ENCODE measurements around the gene DLGAP1. TPM values are rescaled to one million over a fixed set of nuclear protein-coding genes. Genes with fewer than 3 reads are reported as not detected.

Gene DLGAP1
- polyA plus RNA-seq, 1 donor from 2014 or later, result 4.5 TPM

DNA sequence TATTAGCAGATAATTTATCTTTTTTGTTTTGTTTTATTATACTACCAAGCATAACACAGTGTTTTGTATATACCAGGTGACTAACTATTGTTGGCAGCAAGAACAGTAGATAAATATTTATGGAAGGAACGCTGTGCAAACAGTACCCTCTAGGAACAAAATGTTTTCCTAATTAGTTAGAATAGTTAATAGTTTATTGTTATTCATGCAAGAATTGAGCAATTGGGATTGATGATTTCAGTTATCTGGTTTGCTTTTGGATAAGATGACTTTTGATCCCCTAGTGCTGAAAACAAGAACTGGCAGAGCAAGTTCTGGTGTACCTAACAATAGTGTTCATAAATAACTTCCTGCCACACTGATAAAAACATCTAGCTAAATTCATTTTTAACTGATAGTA, 681.8 kb downstream of the DLGAP1 start:
- no peaks in the 10 kb centered on the region for H4K20me1 ChIP-seq (ENCODE audit: insufficient read depth)

DNA sequence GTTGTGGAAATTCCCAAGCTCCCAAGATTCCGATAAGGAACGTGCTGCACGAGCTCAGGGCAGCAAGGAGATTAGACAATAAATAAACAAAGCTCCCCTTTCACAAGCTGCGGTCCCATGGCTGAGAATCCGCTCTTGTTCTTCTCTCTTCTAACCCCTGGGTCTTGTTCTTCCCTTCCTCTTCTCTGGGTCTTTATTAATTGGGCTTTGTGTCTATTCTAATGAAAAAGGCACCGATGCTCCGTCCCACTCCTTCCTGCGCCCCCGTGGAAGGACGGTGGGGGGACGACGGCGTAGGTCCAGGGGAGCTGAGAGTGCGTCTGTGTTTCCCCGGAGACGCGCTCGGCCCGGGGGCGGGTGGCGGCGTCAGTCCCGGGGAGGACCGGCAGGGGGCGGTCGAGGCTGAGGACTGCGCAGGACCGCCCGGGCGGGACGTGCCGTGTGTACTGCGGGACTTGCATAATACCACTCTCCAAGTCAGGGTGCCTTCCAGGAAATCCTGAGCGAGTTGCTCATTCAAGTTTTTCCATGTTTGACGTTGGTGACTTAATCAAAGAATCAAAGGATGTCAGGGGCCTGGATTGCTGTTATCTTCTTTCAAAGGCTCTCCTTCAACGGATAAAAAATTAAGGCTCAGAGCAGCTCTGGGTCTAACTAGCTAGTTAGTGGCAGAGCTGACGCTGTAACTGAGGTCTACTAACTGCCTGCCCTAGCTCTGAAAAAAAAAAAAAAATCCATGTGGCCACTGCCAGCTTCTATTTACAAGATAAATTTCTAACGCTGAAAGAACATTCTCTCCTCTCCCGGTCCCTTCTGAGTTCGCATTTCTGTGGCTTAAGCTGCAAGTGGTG, 683.8 kb downstream of the DLGAP1 start:
- H3K4me3 ChIP-seq (ENCODE audit: low read length), result peak overlapping the region; percentile 60
- H2AFZ ChIP-seq (ENCODE audit: low read depth, low read length), result no peak overlapping the region
- H3K9me2 ChIP-seq (ENCODE audit: insufficient read depth, low read length), result no peaks in the 10 kb centered on the region
- H3K9ac ChIP-seq (ENCODE audit: low read length), result peak overlapping the region; percentile 32
- no peaks in the 10 kb centered on the region for H3F3A ChIP-seq (ENCODE audit: insufficient read depth, low read length, poor library complexity, severe bottlenecking)
- no peak overlapping the region for H3K4me2 ChIP-seq (ENCODE audit: low read length)
- H3K9me3 ChIP-seq (ENCODE audit: low read length), result no peaks in the 10 kb centered on the region
- no peaks in the 10 kb centered on the region for H4K20me1 ChIP-seq (ENCODE audit: insufficient read depth)
- TF ChIP-seq MXI1 (conservative IDR thresholded peaks at IDR 0.05; ENCODE audit: poor library complexity, severe bottlenecking) (peak; percentile 35), SMC3 (conservative IDR thresholded peaks at IDR 0.05; ENCODE audit: poor library complexity) (peak; percentile 82), POLR2AphosphoS5 (IDR thresholded peaks at IDR 0.05) (peak; percentile 40), TAF1 (IDR thresholded peaks at IDR 0.05; ENCODE audit: low read depth) (no peak), EP300 (conservative IDR thresholded peaks at IDR 0.05; ENCODE audit: poor library complexity, severe bottlenecking) (peak; percentile 34), EZH2 (IDR thresholded peaks at IDR 0.05; ENCODE audit: borderline replicate concordance, insufficient read depth, low read length, poor library complexity, severe bottlenecking) (no peak), RAD21 (conservative IDR thresholded peaks at IDR 0.05) (peak; percentile 89)
- TF ChIP-seq, protein P1, sequence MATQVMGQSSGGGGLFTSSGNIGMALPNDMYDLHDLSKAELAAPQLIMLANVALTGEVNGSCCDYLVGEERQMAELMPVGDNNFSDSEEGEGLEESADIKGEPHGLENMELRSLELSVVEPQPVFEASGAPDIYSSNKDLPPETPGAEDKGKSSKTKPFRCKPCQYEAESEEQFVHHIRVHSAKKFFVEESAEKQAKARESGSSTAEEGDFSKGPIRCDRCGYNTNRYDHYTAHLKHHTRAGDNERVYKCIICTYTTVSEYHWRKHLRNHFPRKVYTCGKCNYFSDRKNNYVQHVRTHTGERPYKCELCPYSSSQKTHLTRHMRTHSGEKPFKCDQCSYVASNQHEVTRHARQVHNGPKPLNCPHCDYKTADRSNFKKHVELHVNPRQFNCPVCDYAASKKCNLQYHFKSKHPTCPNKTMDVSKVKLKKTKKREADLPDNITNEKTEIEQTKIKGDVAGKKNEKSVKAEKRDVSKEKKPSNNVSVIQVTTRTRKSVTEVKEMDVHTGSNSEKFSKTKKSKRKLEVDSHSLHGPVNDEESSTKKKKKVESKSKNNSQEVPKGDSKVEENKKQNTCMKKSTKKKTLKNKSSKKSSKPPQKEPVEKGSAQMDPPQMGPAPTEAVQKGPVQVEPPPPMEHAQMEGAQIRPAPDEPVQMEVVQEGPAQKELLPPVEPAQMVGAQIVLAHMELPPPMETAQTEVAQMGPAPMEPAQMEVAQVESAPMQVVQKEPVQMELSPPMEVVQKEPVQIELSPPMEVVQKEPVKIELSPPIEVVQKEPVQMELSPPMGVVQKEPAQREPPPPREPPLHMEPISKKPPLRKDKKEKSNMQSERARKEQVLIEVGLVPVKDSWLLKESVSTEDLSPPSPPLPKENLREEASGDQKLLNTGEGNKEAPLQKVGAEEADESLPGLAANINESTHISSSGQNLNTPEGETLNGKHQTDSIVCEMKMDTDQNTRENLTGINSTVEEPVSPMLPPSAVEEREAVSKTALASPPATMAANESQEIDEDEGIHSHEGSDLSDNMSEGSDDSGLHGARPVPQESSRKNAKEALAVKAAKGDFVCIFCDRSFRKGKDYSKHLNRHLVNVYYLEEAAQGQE (IDR thresholded peaks at IDR 0.05; ENCODE audit: borderline replicate concordance), result no peak
- TF ChIP-seq, protein P2, sequence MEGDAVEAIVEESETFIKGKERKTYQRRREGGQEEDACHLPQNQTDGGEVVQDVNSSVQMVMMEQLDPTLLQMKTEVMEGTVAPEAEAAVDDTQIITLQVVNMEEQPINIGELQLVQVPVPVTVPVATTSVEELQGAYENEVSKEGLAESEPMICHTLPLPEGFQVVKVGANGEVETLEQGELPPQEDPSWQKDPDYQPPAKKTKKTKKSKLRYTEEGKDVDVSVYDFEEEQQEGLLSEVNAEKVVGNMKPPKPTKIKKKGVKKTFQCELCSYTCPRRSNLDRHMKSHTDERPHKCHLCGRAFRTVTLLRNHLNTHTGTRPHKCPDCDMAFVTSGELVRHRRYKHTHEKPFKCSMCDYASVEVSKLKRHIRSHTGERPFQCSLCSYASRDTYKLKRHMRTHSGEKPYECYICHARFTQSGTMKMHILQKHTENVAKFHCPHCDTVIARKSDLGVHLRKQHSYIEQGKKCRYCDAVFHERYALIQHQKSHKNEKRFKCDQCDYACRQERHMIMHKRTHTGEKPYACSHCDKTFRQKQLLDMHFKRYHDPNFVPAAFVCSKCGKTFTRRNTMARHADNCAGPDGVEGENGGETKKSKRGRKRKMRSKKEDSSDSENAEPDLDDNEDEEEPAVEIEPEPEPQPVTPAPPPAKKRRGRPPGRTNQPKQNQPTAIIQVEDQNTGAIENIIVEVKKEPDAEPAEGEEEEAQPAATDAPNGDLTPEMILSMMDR (IDR thresholded peaks at IDR 0.05; ENCODE audit: poor library complexity, severe bottlenecking), result peak; percentile 91
- no peaks in the 10 kb centered on the region for H3K79me2 ChIP-seq (replicated peaks; ENCODE audit: insufficient read depth, low read length)
- H3K27ac ChIP-seq (ENCODE audit: low read length), result no peak overlapping the region
- H3K27me3 ChIP-seq (ENCODE audit: insufficient read depth, low read depth, low read length), result no peaks in the 10 kb centered on the region
- H3K36me3 ChIP-seq (ENCODE audit: insufficient read depth, low read length), result no peaks in the 10 kb centered on the region

More for the DNA sequence above, 681.8 kb downstream of the DLGAP1 start:
- Histone ChIP-seq H3K9me3 (ENCODE audit: low read length) (no peaks in the 10 kb centered on the region), H3K27ac (ENCODE audit: low read length) (no peak overlapping the region), H3K36me3 (ENCODE audit: insufficient read depth, low read length) (no peaks in the 10 kb centered on the region), H3F3A (ENCODE audit: insufficient read depth, low read length, poor library complexity, severe bottlenecking) (no peaks in the 10 kb centered on the region), H3K27me3 (ENCODE audit: insufficient read depth, low read depth, low read length) (no peaks in the 10 kb centered on the region), H3K4me3 (ENCODE audit: low read length) (no peak overlapping the region), H3K9me2 (ENCODE audit: insufficient read depth, low read length) (no peaks in the 10 kb centered on the region), H3K79me2 (replicated peaks; ENCODE audit: insufficient read depth, low read length) (no peaks in the 10 kb centered on the region), H2AFZ (ENCODE audit: low read depth, low read length) (no peak overlapping the region), H3K9ac (ENCODE audit: low read length) (no peak overlapping the region), H3K4me2 (ENCODE audit: low read length) (no peak overlapping the region)
- TF ChIP-seq POLR2AphosphoS5 (IDR thresholded peaks at IDR 0.05), result no peak
- no peak for TF ChIP-seq MXI1 (conservative IDR thresholded peaks at IDR 0.05; ENCODE audit: poor library complexity, severe bottlenecking)
- TF ChIP-seq, protein P2 (IDR thresholded peaks at IDR 0.05; ENCODE audit: poor library complexity, severe bottlenecking), result no peak
- TF ChIP-seq SMC3 (conservative IDR thresholded peaks at IDR 0.05; ENCODE audit: poor library complexity), result no peak
- TF ChIP-seq EP300 (conservative IDR thresholded peaks at IDR 0.05; ENCODE audit: poor library complexity, severe bottlenecking), result no peak
- no peak for TF ChIP-seq TAF1 (IDR thresholded peaks at IDR 0.05; ENCODE audit: low read depth)
- TF ChIP-seq, protein P1 (IDR thresholded peaks at IDR 0.05; ENCODE audit: borderline replicate concordance), result no peak
- no peak for TF ChIP-seq RAD21 (conservative IDR thresholded peaks at IDR 0.05)
- no peak for TF ChIP-seq EZH2 (IDR thresholded peaks at IDR 0.05; ENCODE audit: borderline replicate concordance, insufficient read depth, low read length, poor library complexity, severe bottlenecking)

Measured in neural cell (in vitro differentiated cells).